HCT116 (cell line): Measurements from ENCODE around the gene DIPK1A. TPM values are rescaled to one million over a fixed set of nuclear protein-coding genes. Genes with fewer than 3 reads are reported as not detected.

Experiments
- ATAC-seq: fragments of 200-7000 bp; cut with Tn5 transposase; 2 replicates; pipeline ENCODE4 v1.9.1; 2020; ENCODE audit warnings: mild to moderate bottlenecking, moderate library complexity
- BruUV-seq: library from RNA; stranded (reverse); fragments of 400-500 nt; replicated peaks from 2 replicates; lab custom pipeline; 2021; lab: Mats Ljungman, UMichigan
- CTCF ChIA-PET: fragments of 300-600 bp; sonication (Branson Sonifier 250); formaldehyde crosslinking; loops from one replicate; lab custom pipeline; 2021; ENCODE audit warnings: antibody characterized with exemption; lab: Charles Lee
- POLR2A ChIA-PET: fragments of 300-600, 350-600 bp; sonication (Branson Sonifier 250); formaldehyde crosslinking; loops from one replicate; lab custom pipeline; 2021; ENCODE audit warnings: antibody characterized with exemption; lab: Charles Lee
- RAD21 ChIA-PET, 2 experiments: fragments of 300-600 bp; sonication (Branson Sonifier 250); formaldehyde crosslinking; loops; one replicate each; lab custom pipeline; 2023; ENCODE audit warnings: low total read pairs in 2 of 2; ENCODE audit not compliant: uncharacterized antibody in 2 of 2, unreplicated experiment in 2 of 2, low non-redundant PET in 1 of 2; lab: Charles Lee
- DNase-seq: peaks from one replicate; pipeline ENCODE4 v3.0.0-alpha.2; 2010; ENCODE audit warnings: low read depth, low spot score
- H2AFZ ChIP-seq: fragments of 200-600 bp; shearing (Covaris generic), sonication (generic); 2 replicates; pipeline ENCODE4 v1.6.1; 2017; ENCODE audit warnings: low read depth, mixed run types, mixed read lengths, antibody characterized with exemption, low read length; ENCODE audit not compliant: poor library complexity, severe bottlenecking
- H3K27ac ChIP-seq: 2 replicates; pipeline ENCODE4 v1.5.1; 2012; ENCODE audit warnings: low read depth, low read length
- H3K27me3 ChIP-seq: fragments of 200-600 bp; sonication (generic); 2 replicates; pipeline ENCODE4 v1.6.1; 2016; ENCODE audit warnings: mixed run types, low read length, mixed read lengths; ENCODE audit not compliant: insufficient read depth
- H3K36me3 ChIP-seq, 2 experiments: fragments of 200-500 bp in 1 of 2; fragments of 200-600 bp in 1 of 2; sonication (Bioruptor generic) in 1 of 2; sonication (generic) in 1 of 2; 2 replicates each; pipeline versions ENCODE4 v1.5.1 to v1.6.1; 2014 to 2016; ENCODE audit warnings: low read length in 2 of 2, inconsistent platforms in 1 of 2, mixed read lengths in 1 of 2, mixed run types in 1 of 2; ENCODE audit not compliant: insufficient read depth in 2 of 2, control insufficient read depth in 1 of 2
- H3K4me1 ChIP-seq, 2 experiments: fragments of 200-600 bp in 1 of 2; sonication (generic) in 1 of 2; 2 replicates each; pipeline versions ENCODE4 v1.5.1 to v1.6.1; 2012 to 2017; ENCODE audit warnings: low read length in 2 of 2, inconsistent platforms in 1 of 2, mild to moderate bottlenecking in 1 of 2, mixed read lengths in 1 of 2, mixed run types in 1 of 2, moderate library complexity in 1 of 2; ENCODE audit not compliant: insufficient read depth in 2 of 2, control insufficient read depth in 1 of 2
- H3K4me2 ChIP-seq: fragments of 200-600 bp; sonication (generic); 2 replicates; pipeline ENCODE4 v1.6.1; 2017; ENCODE audit warnings: mixed run types, low read length, mixed read lengths
- H3K4me3 ChIP-seq, 2 experiments: fragments of 200-600 bp in 1 of 2; sonication (generic) in 1 of 2; replicated peaks in 1 of 2; 2 replicates each; pipeline ENCODE4 v1.5.1; 2011 to 2016; ENCODE audit warnings: low read length in 2 of 2, control low read depth in 1 of 2, low read depth in 1 of 2, mild to moderate bottlenecking in 1 of 2, mixed read lengths in 1 of 2, mixed run types in 1 of 2
- H3K79me2 ChIP-seq: fragments of 200-600 bp; sonication (generic); 2 replicates; pipeline ENCODE4 v1.6.1; 2017; ENCODE audit warnings: mild to moderate bottlenecking, mixed run types, low read length, moderate library complexity, mixed read lengths; ENCODE audit not compliant: insufficient read depth
- H3K9ac ChIP-seq: fragments of 200-600 bp; sonication (generic); 2 replicates; pipeline ENCODE4 v1.6.1; 2016; ENCODE audit warnings: low read length, mixed read lengths
- H3K9me2 ChIP-seq: fragments of 200-600 bp; sonication (generic), shearing (Covaris generic); 2 replicates; pipeline ENCODE4 v1.6.1; 2017; ENCODE audit warnings: mixed run types, mild to moderate bottlenecking, moderate library complexity; ENCODE audit not compliant: insufficient read depth
- H3K9me3 ChIP-seq, 2 experiments: fragments of 200-500 bp in 1 of 2; fragments of 200-600 bp in 1 of 2; sonication (Bioruptor generic) in 1 of 2; sonication (generic) in 1 of 2; 2 replicates each; pipeline ENCODE4 v1.6.1; 2014 to 2017; ENCODE audit warnings: low read length in 2 of 2, mixed read lengths in 2 of 2, inconsistent platforms in 1 of 2, low read depth in 1 of 2, mild to moderate bottlenecking in 1 of 2, mixed run types in 1 of 2, moderate library complexity in 1 of 2; ENCODE audit not compliant: control insufficient read depth in 1 of 2, insufficient read depth in 1 of 2
- H4K20me1 ChIP-seq: fragments of 200-600 bp; sonication (generic), shearing (Covaris generic); 2 replicates; pipeline ENCODE4 v1.6.1; 2017; ENCODE audit warnings: mixed run types, mild to moderate bottlenecking, moderate library complexity; ENCODE audit not compliant: insufficient read depth
- CBX3 ChIP-seq: IDR thresholded peaks from 2 replicates; pipeline ENCODE4 v1.6.1; 2012; ENCODE audit warnings: low read depth
- CEBPB ChIP-seq: IDR thresholded peaks from 2 replicates; pipeline ENCODE4 v1.6.1; 2012; ENCODE audit warnings: low read depth
- EGR1 ChIP-seq: IDR thresholded peaks from 2 replicates; pipeline ENCODE4 v1.6.1; 2012; ENCODE audit warnings: low read depth
- ELF1 ChIP-seq: IDR thresholded peaks from 2 replicates; pipeline ENCODE4 v1.6.1; 2012; ENCODE audit warnings: low read depth, borderline replicate concordance
- EZH2 ChIP-seq: fragments of 200-600 bp; sonication (generic); IDR thresholded peaks from 2 replicates; pipeline ENCODE4 v1.6.1; 2017; ENCODE audit warnings: antibody characterized with exemption, mixed run types
- FOSL1 ChIP-seq: IDR thresholded peaks from 2 replicates; pipeline ENCODE4 v1.6.1; 2012; ENCODE audit warnings: low read depth
- MAX ChIP-seq: IDR thresholded peaks from 2 replicates; pipeline ENCODE4 v1.6.1; 2012
- POLR2A ChIP-seq: IDR thresholded peaks from 2 replicates; pipeline ENCODE4 v1.7.0; 2011; ENCODE audit warnings: borderline replicate concordance; ENCODE audit not compliant: insufficient read depth, insufficient read length; ENCODE audit errors: extremely low read depth
- POLR2AphosphoS5 ChIP-seq: IDR thresholded peaks from 2 replicates; pipeline ENCODE4 v1.6.1; 2011; ENCODE audit warnings: mild to moderate bottlenecking, low read depth, low read length, moderate library complexity
- REST ChIP-seq: IDR thresholded peaks from 2 replicates; pipeline ENCODE4 v1.6.1; 2012; ENCODE audit warnings: low read depth
- SIN3A ChIP-seq: IDR thresholded peaks from 2 replicates; pipeline ENCODE4 v1.6.1; 2012; ENCODE audit warnings: low read depth
- SP1 ChIP-seq: IDR thresholded peaks from 2 replicates; pipeline ENCODE4 v1.6.1; 2012; ENCODE audit warnings: low read depth
- SRF ChIP-seq: IDR thresholded peaks from 2 replicates; pipeline ENCODE4 v1.6.1; 2012; ENCODE audit warnings: low read depth
- YY1 ChIP-seq: IDR thresholded peaks from 2 replicates; pipeline ENCODE4 v1.6.1; 2011; ENCODE audit warnings: low read length, low read depth, moderate library complexity, mild to moderate bottlenecking; ENCODE audit not compliant: insufficient replicate concordance; ENCODE audit errors: extremely low read depth
- ZNF274 ChIP-seq: fragments of 200-500 bp; sonication (Bioruptor generic); IDR thresholded peaks from 2 replicates; pipeline ENCODE4 v1.6.1; 2014; ENCODE audit warnings: mild to moderate bottlenecking, low read depth, low read length, inconsistent platforms
- intact Hi-C: fragments of 100-400 bp; cut with micrococcal nuclease; formaldehyde crosslinking; loops from 2 replicates; pipeline ENCODE4 v1.10.0; 2022
- total RNA-seq: library from RNA; stranded (reverse); gene quantifications from one replicate; pipeline ENCODE4 v1.2.1, GENCODE V29; 2021; ENCODE audit not compliant: unreplicated experiment
- TF ChIP-seq, protein P1 (sequence below): IDR thresholded peaks from 2 replicates; pipeline ENCODE4 v1.6.1; 2012
- TF ChIP-seq, protein P2 (sequence below): IDR thresholded peaks from 2 replicates; pipeline ENCODE4 v1.6.1; 2011; ENCODE audit warnings: mild to moderate bottlenecking, low read length, moderate library complexity; ENCODE audit not compliant: insufficient replicate concordance; ENCODE audit errors: extremely low read depth

Gene DIPK1A
- total RNA-seq, 1 experiment from 2014 or later, result 4.3 TPM

DNA sequence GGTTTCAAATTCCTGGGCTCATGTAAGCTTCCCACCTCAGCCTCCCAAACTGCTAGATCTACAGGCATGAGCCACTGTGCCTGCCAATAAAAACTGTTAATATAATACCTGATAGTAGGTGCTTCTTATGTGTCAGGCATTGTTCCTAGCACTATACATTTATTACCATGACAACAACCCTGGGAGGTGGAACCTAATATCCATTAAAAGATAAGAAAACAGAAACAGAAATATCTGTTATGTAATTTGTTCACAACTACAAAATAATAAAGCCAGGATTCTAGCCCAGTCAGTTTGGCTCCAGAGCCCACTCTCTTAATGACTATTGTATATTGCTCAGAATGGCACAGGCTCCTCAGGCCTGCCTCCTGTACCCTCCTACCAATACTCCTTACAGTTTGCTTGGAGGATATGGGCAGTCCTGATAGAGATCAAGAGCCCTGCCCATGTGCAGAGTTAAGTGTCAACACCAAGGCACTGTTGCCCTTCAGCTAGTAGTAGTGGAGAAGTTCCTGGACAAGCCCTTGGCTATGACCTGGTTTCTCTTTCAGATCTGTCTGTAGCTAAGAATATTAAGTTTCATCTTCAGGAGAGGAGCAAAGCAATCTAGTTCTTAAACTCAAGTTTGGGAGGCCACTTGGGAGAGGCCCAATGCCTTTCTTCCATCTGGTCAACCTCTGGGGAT, 107.0 kb downstream of the DIPK1A start:
- no peaks in the 10 kb centered on the region for H3K9me2 ChIP-seq
- no peaks in the 10 kb centered on the region for H3K27me3 ChIP-seq
- H3K4me2 ChIP-seq, result no peak overlapping the region
- ChIA-PET CTCF (interaction anchor here (1.1 to 1.2 kb wide), 2 partner anchors 140 to 208 kb away, joined by 3 read pairs; no protein-coding TSS in a partner anchor), POLR2A (no interaction called here)
- no peak overlapping the region for H3K27ac ChIP-seq
- no peak for DNase-seq
- no peaks in the 10 kb centered on the region for H3K36me3 ChIP-seq
- no peaks in the 10 kb centered on the region for H4K20me1 ChIP-seq
- H3K4me1 ChIP-seq, result no peaks in the 10 kb centered on the region
- no peaks in the 10 kb centered on the region for H3K79me2 ChIP-seq
- H3K9me3 ChIP-seq, result no peaks in the 10 kb centered on the region
- BruUV-seq, result no TSS peak
- intact Hi-C loops, result no loop called here
- H3K4me3 ChIP-seq, result no peak overlapping the region
- H2AFZ ChIP-seq, result no peak overlapping the region
- H3K9ac ChIP-seq, result no peak overlapping the region
- TF ChIP-seq REST (no peak), EZH2 (no peak), POLR2AphosphoS5 (no peak), CBX3 (no peak), EGR1 (no peak), SP1 (no peak), MAX (no peak), POLR2A (no peak), FOSL1 (no peak), ZNF274 (no peak), SRF (no peak), SIN3A (no peak), ELF1 (no peak), YY1 (no peak), CEBPB (no peak)
- TF ChIP-seq, protein P1, sequence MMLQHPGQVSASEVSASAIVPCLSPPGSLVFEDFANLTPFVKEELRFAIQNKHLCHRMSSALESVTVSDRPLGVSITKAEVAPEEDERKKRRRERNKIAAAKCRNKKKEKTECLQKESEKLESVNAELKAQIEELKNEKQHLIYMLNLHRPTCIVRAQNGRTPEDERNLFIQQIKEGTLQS, result no peak
- TF ChIP-seq, protein P2, sequence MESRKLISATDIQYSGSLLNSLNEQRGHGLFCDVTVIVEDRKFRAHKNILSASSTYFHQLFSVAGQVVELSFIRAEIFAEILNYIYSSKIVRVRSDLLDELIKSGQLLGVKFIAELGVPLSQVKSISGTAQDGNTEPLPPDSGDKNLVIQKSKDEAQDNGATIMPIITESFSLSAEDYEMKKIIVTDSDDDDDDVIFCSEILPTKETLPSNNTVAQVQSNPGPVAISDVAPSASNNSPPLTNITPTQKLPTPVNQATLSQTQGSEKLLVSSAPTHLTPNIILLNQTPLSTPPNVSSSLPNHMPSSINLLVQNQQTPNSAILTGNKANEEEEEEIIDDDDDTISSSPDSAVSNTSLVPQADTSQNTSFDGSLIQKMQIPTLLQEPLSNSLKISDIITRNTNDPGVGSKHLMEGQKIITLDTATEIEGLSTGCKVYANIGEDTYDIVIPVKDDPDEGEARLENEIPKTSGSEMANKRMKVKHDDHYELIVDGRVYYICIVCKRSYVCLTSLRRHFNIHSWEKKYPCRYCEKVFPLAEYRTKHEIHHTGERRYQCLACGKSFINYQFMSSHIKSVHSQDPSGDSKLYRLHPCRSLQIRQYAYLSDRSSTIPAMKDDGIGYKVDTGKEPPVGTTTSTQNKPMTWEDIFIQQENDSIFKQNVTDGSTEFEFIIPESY, result no peak
- TF ChIP-seq, all 23 proteins: peak for 0
- RAD21 ChIA-PET, result no interaction called here
- no peak for ATAC-seq
